ENCODE results near the gene RNF175.
"Not testable (repeated sequence)": the region's sequence is repeated elsewhere in the genome, so short reads cannot be mapped to it uniquely, and the experiment has no call there.

The RNF175 gene

GRCh38 chr4:153669838-153670237, 90.0 kb downstream of the RNF175 start:
- H3K27me3 Mint-ChIP-seq = peaks cover 42 to 57% of the 10 kb centered on the region in 2 donors
- H3K4me1 Mint-ChIP-seq (ENCODE audit: low read depth in 2 of 2) = no peaks in the 10 kb centered on the region
- H3K4me3 Mint-ChIP-seq = no peak overlapping the region
- no peak overlapping the region for H3K27ac Mint-ChIP-seq
- DNase-seq (no peak), ATAC-seq (replicated peaks) (no peak)
- no peaks in the 10 kb centered on the region for H3K36me3 Mint-ChIP-seq (ENCODE audit: insufficient read depth)
- H3K9me3 Mint-ChIP-seq = no peaks in the 10 kb centered on the region

GRCh38 chr4:153668647-153669046, 91.2 kb downstream of the RNF175 start:
- no peak for ATAC-seq (replicated peaks)
- Mint-ChIP-seq H3K4me1 (ENCODE audit: low read depth in 2 of 2) (no peaks in the 10 kb centered on the region), H3K27me3 (peaks cover 34 to 47% of the 10 kb centered on the region in 2 donors), H3K36me3 (ENCODE audit: insufficient read depth) (no peaks in the 10 kb centered on the region), H3K4me3 (no peak overlapping the region), H3K9me3 (no peaks in the 10 kb centered on the region), H3K27ac (no peak overlapping the region)
- no peak for DNase-seq

- DNase-seq; ATAC-seq (replicated peaks); H3K36me3 Mint-ChIP-seq (ENCODE audit: insufficient read depth); H3K4me3 Mint-ChIP-seq; H3K27ac Mint-ChIP-seq; H3K4me1 Mint-ChIP-seq (ENCODE audit: low read depth in 2 of 2): not testable (repeated sequence)
- Mint-ChIP-seq H3K27me3 (peaks cover 29 to 40% of the 10 kb centered on the region in 2 donors), H3K9me3 (peaks cover 10 to 14% of the 10 kb centered on the region in 2 donors)
Observed at GRCh38 chr4:153666505-153666904, 93.3 kb downstream of the RNF175 start.

- no peak for ATAC-seq (replicated peaks)
- H3K9me3 Mint-ChIP-seq = peaks cover 10 to 14% of the 10 kb centered on the region in 2 donors
Observed at GRCh38 chr4:153663667-153664066, 96.2 kb downstream of the RNF175 start.

GRCh38 chr4:153661908-153662307, 97.9 kb downstream of the RNF175 start:
- H3K9me3 Mint-ChIP-seq = peaks cover 10 to 14% of the 10 kb centered on the region in 2 donors

More at GRCh38 chr4:153663667-153664066, 96.2 kb downstream of the RNF175 start:
- Mint-ChIP-seq H3K4me3 (no peak overlapping the region), H3K36me3 (ENCODE audit: insufficient read depth) (no peaks in the 10 kb centered on the region), H3K27me3 (peaks cover 28 to 43% of the 10 kb centered on the region in 2 donors), H3K4me1 (ENCODE audit: low read depth in 2 of 2) (no peaks in the 10 kb centered on the region), H3K27ac (no peak overlapping the region)
- no peak for DNase-seq

GRCh38 chr4:153661215-153661822, 98.5 kb downstream of the RNF175 start:
- no peak overlapping the region for H3K27ac Mint-ChIP-seq
- DNase-seq (no peak), ATAC-seq (replicated peaks) (no peak)
- H3K36me3 Mint-ChIP-seq (ENCODE audit: insufficient read depth) = no peaks in the 10 kb centered on the region
- no peak overlapping the region for H3K4me3 Mint-ChIP-seq
- no peaks in the 10 kb centered on the region for H3K4me1 Mint-ChIP-seq (ENCODE audit: low read depth in 2 of 2)
- peaks cover 19 to 40% of the 10 kb centered on the region in 2 donors for H3K27me3 Mint-ChIP-seq
- H3K9me3 Mint-ChIP-seq = peaks cover 10 to 14% of the 10 kb centered on the region in 2 donors

More at GRCh38 chr4:153661908-153662307, 97.9 kb downstream of the RNF175 start:
- no peak overlapping the region for H3K27ac Mint-ChIP-seq
- ATAC-seq (replicated peaks) (no peak), DNase-seq (no peak)
- H3K36me3 Mint-ChIP-seq (ENCODE audit: insufficient read depth) = no peaks in the 10 kb centered on the region
- H3K4me1 Mint-ChIP-seq (ENCODE audit: low read depth in 2 of 2) = no peaks in the 10 kb centered on the region
- H3K27me3 Mint-ChIP-seq = peaks cover 19 to 40% of the 10 kb centered on the region in 2 donors
- H3K4me3 Mint-ChIP-seq = no peak overlapping the region

Measured in effector memory CD8-positive, alpha-beta T cell (primary cell).